Right lobe of liver (tissue), 4 donors: Measurements from ENCODE around the gene C15orf62.

Source experiments
- CTCF ChIP-seq, 4 donors: fragments of 200-600 bp in 3 of 4; fragments of 450-650 bp in 1 of 4; IDR thresholded peaks; one replicate each; pipeline versions ENCODE4 v1.5.1 to v1.8.0; 2016 to 2022; ENCODE audit warnings: antibody characterized with exemption in 4 of 4, mild to moderate bottlenecking in 2 of 4
- POLR2A ChIP-seq: fragments of 450-650 bp; IDR thresholded peaks from one replicate; pipeline ENCODE4 v1.6.1; 2017; ENCODE audit warnings: antibody characterized with exemption, mild to moderate bottlenecking
- donor health status: DM: no; HTN: no; CAD: no.
- donor health status: DM: no; HTN: no; CAD: no.
- donor health status: DM: no; HTN: yes; CAD: no.

DNA sequence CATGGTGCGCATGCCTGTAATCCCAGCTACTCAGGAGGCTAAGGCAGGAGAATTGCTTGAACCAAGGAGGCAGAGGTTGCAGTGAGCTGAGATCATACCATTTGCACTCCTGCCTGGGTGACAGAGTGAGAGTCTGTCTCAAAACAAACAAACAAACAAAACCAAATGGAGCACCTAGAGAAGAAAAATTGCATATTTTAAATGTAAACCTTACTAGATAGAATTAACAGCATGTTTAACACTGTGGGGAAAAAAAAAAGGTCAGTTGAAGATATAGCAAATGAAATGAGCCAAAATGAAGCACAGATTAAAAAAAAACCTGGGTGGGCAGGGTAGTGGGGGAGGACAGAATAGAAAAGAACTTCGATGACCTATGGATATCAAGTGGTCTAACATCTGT is 51.4 kb downstream of the C15orf62 start:
- TF ChIP-seq CTCF (IDR thresholded peaks at IDR 0.05) (no peak), POLR2A (no peak)
